Activated T-cell treated with anti-CD3 and anti-CD28 coated beads, Interleukin-2, amount 50 U/mL, for 24 hours (primary cell): ENCODE results near the gene LRRC26.
"Not testable (repeated sequence)": the region's sequence is repeated elsewhere in the genome, so short reads cannot be mapped to it uniquely, and the experiment has no call there.

Experiments used
- DNase-seq: peaks from one replicate; pipeline ENCODE4 v3.0.0-alpha.2; 2020
- H3K27ac Mint-ChIP-seq: 2 replicates; pipeline ENCODE4 v1.8.0; 2020; ENCODE audit warnings: mild to moderate bottlenecking, mixed read lengths
- H3K27me3 Mint-ChIP-seq: 2 replicates; pipeline ENCODE4 v1.8.0; 2020; ENCODE audit warnings: mixed read lengths
- H3K36me3 Mint-ChIP-seq: 2 replicates; pipeline ENCODE4 v1.8.0; 2020; ENCODE audit warnings: low read depth, mixed read lengths
- H3K4me1 Mint-ChIP-seq: 2 replicates; pipeline ENCODE4 v1.8.0; 2020; ENCODE audit warnings: low read depth, mixed read lengths
- H3K4me3 Mint-ChIP-seq: 2 replicates; pipeline ENCODE4 v1.8.0; 2020; ENCODE audit warnings: mild to moderate bottlenecking, moderate library complexity, mixed read lengths
- H3K9me3 Mint-ChIP-seq: 2 replicates; pipeline ENCODE4 v1.8.0; 2020; ENCODE audit warnings: mixed read lengths

Gene LRRC26

DNA sequence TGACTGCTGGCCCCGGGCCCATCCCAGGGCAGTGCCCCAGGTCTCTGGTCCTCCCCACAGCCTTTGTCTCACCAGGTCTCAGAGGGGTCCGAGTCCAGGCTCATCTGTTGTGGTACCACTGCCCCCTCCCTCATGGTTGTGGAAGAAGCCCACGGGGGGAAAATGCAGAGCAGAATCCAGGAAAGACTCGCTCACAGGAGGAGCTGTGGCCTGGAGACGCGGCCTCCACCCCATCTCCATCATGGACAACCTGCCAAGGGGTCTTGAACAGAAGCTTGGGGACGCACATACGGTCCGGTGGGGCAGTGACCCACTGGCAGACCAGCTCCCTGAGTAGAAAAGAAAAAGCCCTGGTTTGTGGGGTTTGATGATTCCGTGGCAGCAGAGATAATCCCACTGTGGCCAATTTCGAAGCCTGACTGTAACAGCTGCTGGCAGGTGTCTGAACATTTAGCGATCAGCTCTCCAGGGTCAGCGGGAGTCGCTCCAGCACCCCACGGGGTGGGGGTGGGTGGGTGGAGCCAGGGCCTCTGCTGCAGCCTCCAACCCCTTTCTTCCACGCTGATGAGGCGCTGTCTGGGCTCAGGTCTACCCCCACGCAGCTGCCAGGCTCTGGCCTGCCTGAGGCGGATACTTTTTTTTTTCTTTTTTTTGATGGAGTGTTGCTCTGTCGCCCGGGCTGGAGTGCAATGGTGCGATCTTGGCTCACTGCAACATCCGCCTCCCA lies 32.8 kb downstream of the LRRC26 start:
- H3K27me3 Mint-ChIP-seq: peaks cover 76% of the 10 kb centered on the region
- no peak overlapping the region for H3K4me3 Mint-ChIP-seq
- H3K4me1 Mint-ChIP-seq: peaks cover 1% of the 10 kb centered on the region
- H3K9me3 Mint-ChIP-seq: no peaks in the 10 kb centered on the region
- H3K36me3 Mint-ChIP-seq: no peaks in the 10 kb centered on the region
- DNase-seq: no peak
- no peak overlapping the region for H3K27ac Mint-ChIP-seq

DNA sequence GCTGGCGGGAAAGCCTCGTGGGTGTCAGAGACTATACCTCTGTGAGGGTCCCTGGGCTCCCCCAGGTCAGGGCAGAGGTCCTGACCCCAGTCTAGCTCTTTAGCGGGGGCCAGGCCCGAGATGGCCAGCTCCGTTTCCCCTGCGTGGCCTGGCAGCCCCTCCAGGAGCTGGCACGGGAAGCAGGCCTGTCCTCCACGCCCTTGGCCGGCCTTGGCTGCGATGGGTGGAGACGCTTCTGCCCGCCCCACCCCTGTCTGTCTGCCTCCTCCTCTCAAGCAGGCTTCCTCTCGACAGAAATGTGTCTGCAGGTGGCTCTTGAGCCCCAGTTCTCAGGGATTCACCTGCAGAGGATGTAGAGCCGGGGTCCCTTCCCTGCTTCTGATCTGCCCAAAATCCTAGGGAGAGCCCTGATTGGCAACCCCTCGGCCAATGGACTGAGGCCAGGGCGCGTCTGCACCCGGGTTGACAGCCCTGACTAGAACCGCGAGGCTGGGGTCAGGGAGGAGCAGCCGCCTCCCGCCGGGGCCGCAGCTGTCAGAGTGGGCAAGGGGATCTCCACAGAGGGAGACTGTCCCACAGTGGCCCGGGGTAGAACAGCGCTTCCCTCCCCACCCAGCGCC lies 33.5 kb downstream of the LRRC26 start:
- H3K27ac Mint-ChIP-seq: no peak overlapping the region
- no peak for DNase-seq
- H3K27me3 Mint-ChIP-seq: peaks cover 69% of the 10 kb centered on the region
- H3K36me3 Mint-ChIP-seq: no peaks in the 10 kb centered on the region
- no peak overlapping the region for H3K4me3 Mint-ChIP-seq
- no peaks in the 10 kb centered on the region for H3K9me3 Mint-ChIP-seq
- H3K4me1 Mint-ChIP-seq: peaks cover 1% of the 10 kb centered on the region

DNA sequence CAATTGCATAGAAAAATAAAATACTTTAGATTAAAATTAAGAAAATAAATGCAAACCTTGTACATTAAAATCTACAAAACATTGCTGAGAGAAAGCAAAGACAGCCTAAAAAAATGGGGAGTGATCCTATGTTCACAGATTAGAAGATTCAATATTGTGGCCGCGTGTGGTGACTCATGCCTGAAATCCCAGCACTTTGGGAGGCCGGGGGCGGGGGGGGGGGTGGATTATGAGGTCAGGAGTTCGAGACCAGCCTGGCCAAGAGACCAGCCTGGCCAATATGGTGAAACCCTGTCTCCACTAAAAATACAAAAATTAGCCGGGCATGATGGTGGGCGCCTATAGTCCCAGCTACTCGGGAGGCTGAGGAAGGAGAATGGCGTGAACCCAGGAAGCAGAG lies 34.7 kb downstream of the LRRC26 start:
- not testable (repeated sequence) for H3K36me3 Mint-ChIP-seq, H3K4me3 Mint-ChIP-seq, H3K27ac Mint-ChIP-seq, DNase-seq, H3K9me3 Mint-ChIP-seq, H3K4me1 Mint-ChIP-seq
- H3K27me3 Mint-ChIP-seq: peaks cover 57% of the 10 kb centered on the region

DNA sequence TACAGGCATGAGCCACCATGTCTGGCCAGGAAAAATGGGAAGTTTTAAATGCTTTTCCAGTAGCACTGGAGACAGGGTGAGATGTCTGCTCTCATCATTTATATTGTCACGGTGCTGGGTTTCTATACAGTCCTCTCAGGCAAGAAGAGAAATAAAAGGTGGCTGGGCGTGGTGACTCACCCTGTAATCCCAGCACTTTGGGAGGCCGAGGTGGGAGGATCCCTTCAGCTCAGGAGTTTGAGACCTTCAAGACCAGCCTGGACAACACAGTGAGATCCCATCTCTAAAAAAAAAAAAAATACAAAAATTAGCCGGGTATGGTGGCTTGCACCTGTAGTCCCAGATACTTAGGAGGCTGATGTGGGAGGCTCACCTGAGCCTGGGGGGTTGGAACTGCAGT lies 35.7 kb downstream of the LRRC26 start:
- no peak overlapping the region for H3K4me3 Mint-ChIP-seq
- no peaks in the 10 kb centered on the region for H3K9me3 Mint-ChIP-seq
- H3K27ac Mint-ChIP-seq: no peak overlapping the region
- peaks cover 48% of the 10 kb centered on the region for H3K27me3 Mint-ChIP-seq
- no peaks in the 10 kb centered on the region for H3K36me3 Mint-ChIP-seq
- H3K4me1 Mint-ChIP-seq: peaks cover 4% of the 10 kb centered on the region
- no peak for DNase-seq

DNA sequence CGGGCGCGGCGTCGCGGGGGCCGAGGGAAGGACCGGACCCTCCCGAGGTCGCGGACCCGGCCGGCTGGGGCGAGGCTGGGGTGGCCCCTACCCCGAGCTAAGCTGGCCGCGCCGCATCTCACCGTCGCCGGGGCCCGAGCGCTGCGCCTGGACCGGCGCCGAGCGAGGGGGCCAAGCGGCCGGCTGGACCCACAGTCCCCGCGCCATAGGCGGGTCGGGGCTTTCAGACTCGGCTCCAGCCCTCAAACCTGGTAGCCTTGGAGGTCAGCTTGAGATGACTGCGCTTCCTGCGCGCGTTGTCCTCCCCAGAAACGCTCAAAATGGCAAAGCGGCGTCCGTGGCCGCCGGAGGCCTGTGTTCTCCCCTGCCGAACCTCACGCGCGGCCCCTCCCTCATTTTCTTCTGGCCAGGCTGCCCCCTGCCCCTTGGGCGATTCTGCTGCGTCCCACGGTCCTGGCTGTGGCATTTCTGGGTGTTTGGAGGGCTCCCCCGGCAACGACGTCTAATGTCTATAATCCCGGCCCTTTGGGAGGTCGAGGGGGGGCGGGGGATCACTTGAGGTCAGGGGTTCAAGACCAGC lies 39.6 kb downstream of the LRRC26 start:
- peaks cover 15% of the 10 kb centered on the region for H3K27me3 Mint-ChIP-seq
- H3K9me3 Mint-ChIP-seq: no peaks in the 10 kb centered on the region
- DNase-seq: no peak
- H3K4me1 Mint-ChIP-seq: peaks cover 28% of the 10 kb centered on the region
- H3K27ac Mint-ChIP-seq: peak overlapping the region; percentile 69
- peak overlapping the region; percentile 79 for H3K4me3 Mint-ChIP-seq
- peaks cover 20% of the 10 kb centered on the region for H3K36me3 Mint-ChIP-seq

DNA sequence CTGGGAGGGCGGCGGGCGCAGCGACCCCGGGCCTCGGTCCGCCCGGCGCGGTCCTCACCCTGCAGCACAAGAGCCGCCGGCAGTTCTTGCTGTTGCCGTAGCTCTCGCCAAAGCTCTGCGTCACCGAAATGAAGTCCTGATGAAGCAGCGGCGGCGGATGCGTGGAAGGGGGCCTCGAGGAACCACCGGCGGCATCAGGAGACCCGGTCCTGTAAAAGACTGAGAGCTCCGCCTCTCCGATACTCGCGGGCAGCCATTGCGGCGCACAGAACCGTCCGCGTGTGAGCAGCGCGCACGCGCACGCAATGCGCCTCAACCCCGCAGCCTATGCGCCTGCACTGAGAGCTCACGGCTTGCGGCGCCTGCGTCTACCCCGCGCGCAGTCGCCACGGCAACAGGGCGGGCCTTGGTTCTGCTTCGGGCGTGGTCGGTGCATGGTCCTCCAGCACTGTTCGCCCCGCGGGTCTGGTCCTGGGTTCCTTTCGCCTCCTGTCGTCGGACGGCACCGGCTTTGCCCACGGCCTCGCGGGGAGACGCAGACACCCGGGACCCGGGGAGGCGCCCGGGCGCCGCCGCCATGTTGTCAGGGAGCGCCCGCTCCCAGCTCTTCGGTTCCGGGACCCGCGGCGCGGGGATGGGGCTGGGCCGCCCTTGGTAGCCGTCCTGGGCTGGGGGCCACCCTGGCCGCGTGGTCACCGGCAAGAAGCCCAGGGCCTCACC lies 40.2 kb downstream of the LRRC26 start:
- Mint-ChIP-seq H3K27me3 (peaks cover 11% of the 10 kb centered on the region), H3K4me3 (peak overlapping the region; percentile 87), H3K36me3 (peaks cover 20% of the 10 kb centered on the region), H3K9me3 (no peaks in the 10 kb centered on the region), H3K27ac (peak overlapping the region; percentile 80), H3K4me1 (peaks cover 28% of the 10 kb centered on the region)
- peak; percentile 94 for DNase-seq

DNA sequence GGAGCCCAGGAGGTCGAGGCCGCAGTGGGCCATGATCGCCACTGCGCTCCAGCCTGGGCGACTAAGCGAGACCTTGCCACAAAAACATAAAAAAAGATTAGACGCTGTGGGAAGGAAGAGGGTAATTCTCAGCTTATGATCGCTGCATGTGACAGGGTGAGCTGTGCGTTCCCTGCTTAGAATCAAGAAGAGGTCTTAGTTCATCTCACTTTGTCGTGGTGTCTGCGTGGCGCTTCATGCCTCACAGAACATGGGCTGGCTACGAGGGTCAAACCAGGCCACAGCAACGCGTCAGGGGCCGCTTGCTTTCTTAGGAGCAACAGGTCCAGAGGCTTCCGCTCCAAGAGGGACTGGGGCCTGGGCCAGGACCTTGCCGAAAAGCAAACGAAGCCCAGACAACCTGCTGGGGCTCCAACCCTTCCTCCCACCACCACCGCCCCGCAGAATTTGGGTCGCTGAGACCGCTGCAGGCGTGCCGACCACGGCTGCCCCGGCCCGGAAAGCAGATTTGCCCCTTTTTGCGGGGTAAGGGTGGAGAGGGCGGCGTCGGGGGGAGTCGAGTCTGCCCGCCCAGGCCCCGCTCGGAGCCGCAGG lies 40.9 kb downstream of the LRRC26 start:
- Mint-ChIP-seq H3K4me3 (peak overlapping the region; percentile 87), H3K36me3 (peaks cover 20% of the 10 kb centered on the region), H3K9me3 (no peaks in the 10 kb centered on the region), H3K4me1 (peaks cover 28% of the 10 kb centered on the region), H3K27ac (peak overlapping the region; percentile 91), H3K27me3 (peaks cover 4% of the 10 kb centered on the region)
- DNase-seq: no peak

DNA sequence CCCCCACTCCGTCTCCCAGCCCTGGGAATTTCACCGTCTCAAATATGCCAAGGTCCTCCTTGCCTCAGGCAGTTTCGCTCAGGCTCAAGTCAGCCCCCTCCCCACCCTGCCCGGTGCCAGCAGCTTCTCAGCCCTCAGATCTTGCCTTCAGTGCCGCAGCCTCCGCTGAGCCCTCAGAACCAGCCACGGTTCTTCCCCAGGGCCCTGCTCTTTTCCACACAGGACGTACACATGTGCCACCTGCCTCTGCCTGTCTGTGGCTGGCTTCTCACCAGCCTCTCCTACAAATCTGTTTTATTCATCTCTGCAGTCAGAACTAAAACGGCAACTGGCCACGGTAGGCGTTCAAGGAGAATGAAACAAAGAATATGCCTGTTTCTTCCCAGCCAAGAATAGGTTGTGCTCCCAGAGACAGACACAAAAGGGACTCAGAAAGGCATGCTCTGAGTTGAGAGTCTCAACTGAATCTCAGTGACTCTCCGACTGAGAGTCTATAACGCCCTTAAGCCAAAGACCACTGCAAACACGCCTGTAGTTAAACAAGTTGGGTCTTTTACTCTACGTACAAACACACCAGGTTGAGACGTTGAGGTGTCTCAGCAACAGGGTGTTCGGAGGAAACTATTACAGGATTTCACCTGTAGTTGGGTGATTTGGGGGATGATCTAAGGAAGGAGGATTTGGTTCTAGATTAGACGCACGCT lies 41.5 kb downstream of the LRRC26 start:
- H3K4me3 Mint-ChIP-seq: peak overlapping the region; percentile 87

DNA sequence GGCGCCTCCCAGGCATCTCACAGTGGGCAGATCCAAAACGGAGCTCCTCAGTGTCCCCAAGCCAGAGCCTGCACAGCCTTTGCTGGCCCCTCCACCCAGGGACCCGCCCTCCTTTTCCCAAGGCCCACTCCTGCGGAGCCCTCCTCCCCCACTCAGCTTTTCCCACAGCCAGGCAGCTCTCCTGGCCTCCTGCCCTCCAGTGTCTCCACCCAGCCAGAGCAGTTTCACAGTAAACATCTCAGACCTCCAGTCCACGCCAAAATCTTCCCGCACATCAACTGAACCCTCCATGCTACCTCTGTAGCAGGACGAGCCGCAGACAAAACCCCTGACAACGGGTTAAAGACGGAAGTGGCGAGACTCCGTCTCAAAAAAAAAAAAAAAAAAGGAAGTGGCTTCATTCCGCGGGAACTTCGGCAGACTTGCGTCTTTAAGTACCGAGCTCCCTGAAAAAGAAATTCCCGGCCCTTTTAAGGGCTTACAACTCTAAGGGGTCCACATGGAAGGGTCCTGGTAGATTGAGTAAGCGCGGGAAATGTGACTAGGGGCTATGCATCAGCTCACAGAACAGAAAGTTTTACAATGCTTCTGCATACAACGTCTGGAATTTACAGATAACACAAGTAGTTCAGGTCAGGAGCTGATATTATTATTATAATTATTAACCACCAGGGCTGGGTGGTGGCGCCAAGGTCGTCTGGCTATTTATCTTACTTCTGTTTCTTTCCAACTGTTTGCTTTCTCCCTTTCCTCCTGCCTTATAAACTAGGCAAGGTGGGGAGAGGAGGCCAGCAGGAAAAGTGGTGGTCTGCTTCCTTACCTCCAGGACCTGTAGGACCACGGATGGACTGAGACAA lies 42.3 kb downstream of the LRRC26 start:
- peaks cover 30% of the 10 kb centered on the region for H3K4me1 Mint-ChIP-seq
- peaks cover 20% of the 10 kb centered on the region for H3K36me3 Mint-ChIP-seq
- H3K27ac Mint-ChIP-seq: peak overlapping the region; percentile 91
- no peaks in the 10 kb centered on the region for H3K9me3 Mint-ChIP-seq
- H3K4me3 Mint-ChIP-seq: peak overlapping the region; percentile 87
- no peak for DNase-seq
- no peaks in the 10 kb centered on the region for H3K27me3 Mint-ChIP-seq

More for the DNA sequence above, 41.5 kb downstream of the LRRC26 start:
- Mint-ChIP-seq H3K36me3 (peaks cover 20% of the 10 kb centered on the region), H3K9me3 (no peaks in the 10 kb centered on the region), H3K27ac (peak overlapping the region; percentile 91), H3K4me1 (peaks cover 30% of the 10 kb centered on the region), H3K27me3 (peaks cover 3% of the 10 kb centered on the region)
- no peak for DNase-seq

DNA sequence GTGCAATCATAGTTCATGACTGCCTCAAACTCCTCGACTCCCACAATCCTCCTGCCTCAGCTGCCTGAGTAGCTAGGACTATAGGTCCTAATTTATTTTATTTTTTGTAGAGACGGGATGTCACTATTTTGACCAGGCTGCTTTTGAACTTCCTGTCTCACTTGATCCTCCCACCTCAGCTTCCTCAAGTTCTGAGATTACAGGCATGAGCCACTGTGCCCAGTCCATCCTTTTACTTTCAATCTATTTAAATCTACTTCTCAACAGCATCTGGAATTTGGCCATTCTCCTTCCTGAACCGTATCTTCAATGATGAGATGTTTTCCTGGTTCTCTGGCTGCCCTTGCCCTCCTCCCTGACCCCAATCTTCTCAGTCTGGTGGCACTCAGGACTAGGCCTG lies 43.1 kb downstream of the LRRC26 start:
- peak overlapping the region; percentile 87 for H3K4me3 Mint-ChIP-seq
- H3K9me3 Mint-ChIP-seq: no peaks in the 10 kb centered on the region
- peaks cover 34% of the 10 kb centered on the region for H3K4me1 Mint-ChIP-seq
- no peaks in the 10 kb centered on the region for H3K27me3 Mint-ChIP-seq
- peaks cover 20% of the 10 kb centered on the region for H3K36me3 Mint-ChIP-seq
- H3K27ac Mint-ChIP-seq: peak overlapping the region; percentile 91
- no peak for DNase-seq

DNA sequence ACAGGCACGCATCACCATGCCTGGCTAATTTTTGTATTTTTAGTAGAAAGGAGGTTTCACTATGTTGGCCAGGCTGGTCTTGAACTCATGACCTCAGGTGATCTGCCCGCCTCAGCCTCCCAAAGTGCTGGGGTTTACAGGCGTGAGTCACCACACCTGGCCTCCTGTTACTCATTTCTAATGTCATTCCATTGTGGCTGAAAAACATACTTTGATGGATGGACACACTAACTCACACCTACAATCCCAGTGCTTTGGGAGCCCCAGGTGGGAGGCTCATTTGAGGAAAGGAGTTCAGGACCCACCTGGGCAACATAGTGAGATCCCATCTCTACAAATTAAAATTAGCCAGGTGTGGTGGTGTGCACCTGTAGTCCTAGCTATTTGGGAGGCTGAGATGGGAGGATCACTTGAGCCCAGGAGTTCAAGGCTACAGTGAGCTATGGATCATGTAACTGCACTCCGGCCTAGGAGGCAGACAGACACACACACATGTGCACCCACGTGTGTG lies 45.8 kb downstream of the LRRC26 start:
- not testable (repeated sequence) for H3K27me3 Mint-ChIP-seq, H3K4me3 Mint-ChIP-seq, DNase-seq, H3K9me3 Mint-ChIP-seq, H3K27ac Mint-ChIP-seq
- Mint-ChIP-seq H3K36me3 (peaks cover 19% of the 10 kb centered on the region), H3K4me1 (peaks cover 38% of the 10 kb centered on the region)

DNA sequence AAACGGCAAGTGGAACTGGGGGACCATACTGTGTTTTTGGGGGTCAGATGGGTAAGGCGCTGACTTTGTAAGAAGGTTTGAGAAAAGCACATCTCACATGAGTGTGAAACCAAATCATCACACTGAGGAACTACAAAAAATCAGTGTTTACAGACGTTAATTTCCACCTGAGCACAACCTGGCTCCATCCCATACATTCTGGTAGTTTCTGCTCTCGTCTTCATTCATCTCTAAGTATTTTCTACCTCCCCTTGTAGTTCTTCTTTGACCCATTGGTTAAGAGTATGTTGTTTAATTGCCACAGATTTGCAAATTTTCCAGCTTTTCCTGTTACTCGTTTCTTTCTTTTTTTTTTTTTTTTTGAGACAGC lies 46.4 kb downstream of the LRRC26 start:
- no peak for DNase-seq
- Mint-ChIP-seq H3K36me3 (peaks cover 13% of the 10 kb centered on the region), H3K27me3 (no peaks in the 10 kb centered on the region), H3K4me3 (no peak overlapping the region), H3K27ac (no peak overlapping the region), H3K4me1 (peaks cover 36% of the 10 kb centered on the region), H3K9me3 (no peaks in the 10 kb centered on the region)

DNA sequence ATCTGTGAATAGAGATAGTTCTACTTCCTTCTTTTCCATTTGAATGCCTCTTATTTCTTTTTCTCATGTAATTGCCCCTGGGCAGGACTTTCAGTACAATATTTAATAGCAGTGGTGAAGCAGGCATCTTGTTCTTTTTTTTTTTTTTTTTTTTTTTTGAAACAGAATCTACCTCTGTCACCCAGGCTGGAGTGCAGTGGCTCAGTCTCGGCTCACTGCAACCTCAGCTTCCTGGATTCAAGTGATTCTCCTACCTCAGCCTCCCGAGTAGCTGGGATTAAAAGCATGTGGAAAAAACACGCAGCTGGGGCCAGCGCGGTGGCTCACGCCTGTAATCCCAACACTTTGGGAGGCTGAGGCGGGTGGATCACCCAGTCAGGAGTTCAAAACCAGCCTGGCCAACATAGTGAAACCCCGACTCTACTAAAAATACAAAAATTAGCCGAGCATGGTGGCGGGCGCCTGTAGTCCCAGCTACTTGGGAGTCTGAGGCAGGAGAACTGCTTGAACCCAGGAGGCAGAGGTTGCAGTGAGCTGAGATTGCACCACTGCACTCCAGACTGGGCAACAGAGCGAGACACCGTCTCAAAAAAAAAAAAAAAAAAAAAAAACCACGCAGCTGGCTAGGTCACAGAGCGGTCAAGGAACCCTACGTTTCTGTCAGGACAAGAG lies 46.9 kb downstream of the LRRC26 start:
- H3K36me3 Mint-ChIP-seq, H3K27ac Mint-ChIP-seq, H3K27me3 Mint-ChIP-seq, DNase-seq, H3K9me3 Mint-ChIP-seq, H3K4me3 Mint-ChIP-seq: not testable (repeated sequence)
- peaks cover 31% of the 10 kb centered on the region for H3K4me1 Mint-ChIP-seq
